Gastroesophageal sphincter (tissue), 3 donors: Measurements from ENCODE around the gene METTL4.

ENCODE experiments used
- EP300 ChIP-seq: sonication (generic); formaldehyde crosslinking; IDR thresholded peaks from one replicate; pipeline ENCODE4 v1.6.1; 2017; ENCODE audit warnings: antibody characterized with exemption, mild to moderate bottlenecking
- TF ChIP-seq, protein P1 (sequence below), 4 experiments: fragments of 200-600 bp in 2 of 4; fragments of 450-650 bp in 2 of 4; sonication (generic) in 1 of 4; IDR thresholded peaks; one replicate each; pipeline ENCODE4 v1.5.1; 2017 to 2019; ENCODE audit warnings: antibody characterized with exemption in 4 of 4, mild to moderate bottlenecking in 2 of 4, moderate library complexity in 2 of 4

- TF ChIP-seq, protein P1, sequence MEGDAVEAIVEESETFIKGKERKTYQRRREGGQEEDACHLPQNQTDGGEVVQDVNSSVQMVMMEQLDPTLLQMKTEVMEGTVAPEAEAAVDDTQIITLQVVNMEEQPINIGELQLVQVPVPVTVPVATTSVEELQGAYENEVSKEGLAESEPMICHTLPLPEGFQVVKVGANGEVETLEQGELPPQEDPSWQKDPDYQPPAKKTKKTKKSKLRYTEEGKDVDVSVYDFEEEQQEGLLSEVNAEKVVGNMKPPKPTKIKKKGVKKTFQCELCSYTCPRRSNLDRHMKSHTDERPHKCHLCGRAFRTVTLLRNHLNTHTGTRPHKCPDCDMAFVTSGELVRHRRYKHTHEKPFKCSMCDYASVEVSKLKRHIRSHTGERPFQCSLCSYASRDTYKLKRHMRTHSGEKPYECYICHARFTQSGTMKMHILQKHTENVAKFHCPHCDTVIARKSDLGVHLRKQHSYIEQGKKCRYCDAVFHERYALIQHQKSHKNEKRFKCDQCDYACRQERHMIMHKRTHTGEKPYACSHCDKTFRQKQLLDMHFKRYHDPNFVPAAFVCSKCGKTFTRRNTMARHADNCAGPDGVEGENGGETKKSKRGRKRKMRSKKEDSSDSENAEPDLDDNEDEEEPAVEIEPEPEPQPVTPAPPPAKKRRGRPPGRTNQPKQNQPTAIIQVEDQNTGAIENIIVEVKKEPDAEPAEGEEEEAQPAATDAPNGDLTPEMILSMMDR (IDR thresholded peaks at IDR 0.05) = no peak
- TF ChIP-seq EP300 = no peak
Observed at GRCh38 chr18:2532797-2533196, 38.5 kb downstream of the METTL4 start.
